SJCRH30 (cell line): Measurements from ENCODE around the gene CNKSR3. TPM values are rescaled to one million over a fixed set of nuclear protein-coding genes. Genes with fewer than 3 reads are reported as not detected.

Experiments
- DNase-seq, 2 experiments: peaks; one replicate each; pipeline ENCODE4 v3.0.0-alpha.2; 2015 to 2020
- H3K27ac ChIP-seq: fragments of 250-450 bp; sonication (Bioruptor Pico); 2 replicates; pipeline ENCODE4 v1.5.1; 2020; ENCODE audit warnings: mild to moderate bottlenecking, moderate library complexity
- H3K27me3 ChIP-seq: fragments of 250-450 bp; sonication (Bioruptor Pico); 2 replicates; pipeline ENCODE4 v1.5.1; 2020; ENCODE audit warnings: mild to moderate bottlenecking, moderate library complexity
- H3K36me3 ChIP-seq: fragments of 250-450 bp; sonication (Bioruptor Pico); 2 replicates; pipeline ENCODE4 v1.5.1; 2020; ENCODE audit warnings: mild to moderate bottlenecking, moderate library complexity
- H3K4me1 ChIP-seq: fragments of 250-450 bp; sonication (Bioruptor Pico); 2 replicates; pipeline ENCODE4 v1.5.1; 2020; ENCODE audit warnings: mild to moderate bottlenecking, moderate library complexity
- H3K4me3 ChIP-seq: fragments of 250-450 bp; sonication (Bioruptor Pico); 2 replicates; pipeline ENCODE4 v1.5.1; 2020; ENCODE audit warnings: mild to moderate bottlenecking, moderate library complexity
- H3K9me3 ChIP-seq: fragments of 250-450 bp; sonication (Bioruptor Pico); replicated peaks from 2 replicates; pipeline ENCODE4 v1.5.1; 2020; ENCODE audit warnings: mild to moderate bottlenecking, moderate library complexity
- total RNA-seq: library from RNA; depleted of rRNA; stranded (reverse); fragments of >200 nt; shearing (Covaris generic); gene quantifications from 2 replicates; pipeline ENCODE4 v1.2.3, GENCODE V29; 2014

CNKSR3 gene
- total RNA-seq, 1 experiment from 2014 or later, result 33.8 TPM

- Histone ChIP-seq H3K4me1 (peaks cover 21% of the 10 kb centered on the region), H3K27ac (peak overlapping the region; percentile 37; the same call in 1 of the 2 replicates), H3K36me3 (peaks cover 5% of the 10 kb centered on the region; the same call in 1 of the 2 replicates), H3K27me3 (no peaks in the 10 kb centered on the region), H3K9me3 (no peaks in the 10 kb centered on the region), H3K4me3 (no peak overlapping the region)
- peak in 1 of 2 experiments; percentile 59 for DNase-seq
Observed at GRCh38 chr6:154500769-154501577, 9.5 kb downstream of the CNKSR3 start.

- peak in 1 of 2 experiments; percentile 80 for DNase-seq
- H3K27me3 ChIP-seq, result no peaks in the 10 kb centered on the region
- no peaks in the 10 kb centered on the region for H3K9me3 ChIP-seq
- no peak overlapping the region for H3K4me3 ChIP-seq
- peaks cover 2% of the 10 kb centered on the region; the same call in 1 of the 2 replicates for H3K36me3 ChIP-seq
- H3K27ac ChIP-seq, result peak overlapping the region; percentile 37
- peaks cover 21% of the 10 kb centered on the region for H3K4me1 ChIP-seq
Observed at GRCh38 chr6:154499855-154500589, 10.5 kb downstream of the CNKSR3 start.

GRCh38 chr6:154498340-154498934, 12.0 kb downstream of the CNKSR3 start:
- no peak for DNase-seq
- Histone ChIP-seq H3K4me3 (no peak overlapping the region), H3K27me3 (no peaks in the 10 kb centered on the region), H3K27ac (no peak overlapping the region), H3K9me3 (no peaks in the 10 kb centered on the region), H3K36me3 (peaks cover 2% of the 10 kb centered on the region; the same call in 1 of the 2 replicates), H3K4me1 (peaks cover 21% of the 10 kb centered on the region)

GRCh38 chr6:154496793-154497517, 13.5 kb downstream of the CNKSR3 start:
- DNase-seq, result no peak
- H3K9me3 ChIP-seq, result no peaks in the 10 kb centered on the region
- no peak overlapping the region for H3K27ac ChIP-seq
- H3K4me1 ChIP-seq, result peaks cover 21% of the 10 kb centered on the region
- H3K27me3 ChIP-seq, result no peaks in the 10 kb centered on the region
- no peak overlapping the region for H3K4me3 ChIP-seq
- peaks cover 2% of the 10 kb centered on the region; the same call in 1 of the 2 replicates for H3K36me3 ChIP-seq

- no peak for DNase-seq
- H3K27me3 ChIP-seq, result no peaks in the 10 kb centered on the region
Observed at GRCh38 chr6:154496186-154496585, 14.3 kb downstream of the CNKSR3 start.

GRCh38 chr6:154494592-154495311, 15.7 kb downstream of the CNKSR3 start:
- DNase-seq, result no peak
- H3K27ac ChIP-seq, result no peak overlapping the region
- peaks cover 11% of the 10 kb centered on the region for H3K36me3 ChIP-seq

More at GRCh38 chr6:154496186-154496585, 14.3 kb downstream of the CNKSR3 start:
- Histone ChIP-seq H3K4me3 (no peak overlapping the region), H3K27ac (no peak overlapping the region), H3K36me3 (peaks cover 7% of the 10 kb centered on the region; the same call in 1 of the 2 replicates), H3K4me1 (peaks cover 21% of the 10 kb centered on the region), H3K9me3 (no peaks in the 10 kb centered on the region)

GRCh38 chr6:154491567-154492470, 18.7 kb downstream of the CNKSR3 start:
- H3K27ac ChIP-seq, result no peak overlapping the region
- H3K36me3 ChIP-seq, result peaks cover 13% of the 10 kb centered on the region
- peaks cover 19% of the 10 kb centered on the region for H3K4me1 ChIP-seq
- no peak for DNase-seq
- H3K4me3 ChIP-seq, result no peak overlapping the region
- H3K9me3 ChIP-seq, result no peaks in the 10 kb centered on the region
- H3K27me3 ChIP-seq, result no peaks in the 10 kb centered on the region

More at GRCh38 chr6:154494592-154495311, 15.7 kb downstream of the CNKSR3 start:
- Histone ChIP-seq H3K4me1 (peaks cover 12% of the 10 kb centered on the region), H3K4me3 (no peak overlapping the region), H3K27me3 (no peaks in the 10 kb centered on the region), H3K9me3 (no peaks in the 10 kb centered on the region)

GRCh38 chr6:154489822-154490221, 20.7 kb downstream of the CNKSR3 start:
- DNase-seq, result no peak
- H3K27ac ChIP-seq, result no peak overlapping the region

GRCh38 chr6:154488802-154489437, 21.6 kb downstream of the CNKSR3 start:
- Histone ChIP-seq H3K27ac (no peak overlapping the region), H3K9me3 (no peaks in the 10 kb centered on the region), H3K36me3 (peaks cover 10% of the 10 kb centered on the region), H3K4me3 (no peak overlapping the region), H3K4me1 (peaks cover 19% of the 10 kb centered on the region), H3K27me3 (no peaks in the 10 kb centered on the region)
- DNase-seq, result no peak

More at GRCh38 chr6:154489822-154490221, 20.7 kb downstream of the CNKSR3 start:
- no peak overlapping the region for H3K4me3 ChIP-seq
- peaks cover 10% of the 10 kb centered on the region for H3K36me3 ChIP-seq
- peaks cover 19% of the 10 kb centered on the region for H3K4me1 ChIP-seq
- H3K27me3 ChIP-seq, result no peaks in the 10 kb centered on the region
- H3K9me3 ChIP-seq, result no peaks in the 10 kb centered on the region

- no peak for DNase-seq
- Histone ChIP-seq H3K4me1 (peaks cover 20% of the 10 kb centered on the region), H3K9me3 (no peaks in the 10 kb centered on the region), H3K27me3 (no peaks in the 10 kb centered on the region), H3K4me3 (no peak overlapping the region), H3K36me3 (peaks cover 10% of the 10 kb centered on the region), H3K27ac (no peak overlapping the region)
Observed at GRCh38 chr6:154488248-154488593, 22.3 kb downstream of the CNKSR3 start.

- no peak overlapping the region for H3K27ac ChIP-seq
- DNase-seq, result peak in 1 of 2 experiments; percentile 65
- no peak overlapping the region for H3K4me3 ChIP-seq
- H3K4me1 ChIP-seq, result peaks cover 26% of the 10 kb centered on the region
- H3K27me3 ChIP-seq, result no peaks in the 10 kb centered on the region
- no peaks in the 10 kb centered on the region for H3K9me3 ChIP-seq
- H3K36me3 ChIP-seq, result peaks cover 10% of the 10 kb centered on the region
Observed at GRCh38 chr6:154487367-154488247, 22.9 kb downstream of the CNKSR3 start.

- no peak overlapping the region for H3K4me3 ChIP-seq
- H3K36me3 ChIP-seq, result peaks cover 4% of the 10 kb centered on the region
- H3K27ac ChIP-seq, result no peak overlapping the region
- H3K27me3 ChIP-seq, result no peaks in the 10 kb centered on the region
- H3K9me3 ChIP-seq, result no peaks in the 10 kb centered on the region
- DNase-seq, result no peak
- peaks cover 42% of the 10 kb centered on the region for H3K4me1 ChIP-seq
Observed at GRCh38 chr6:154485815-154486214, 24.7 kb downstream of the CNKSR3 start.
